ENCODE measurements around the gene TIAM2. TPM values are rescaled to one million over a fixed set of nuclear protein-coding genes. Genes with fewer than 3 reads are reported as not detected.
A peak's percentile ranks its signal among the peaks of the same experiment; 100 is the strongest.

The TIAM2 gene
- total RNA-seq, 2 experiments from 2014 or later = 4.9 to 5.6 TPM

DNA sequence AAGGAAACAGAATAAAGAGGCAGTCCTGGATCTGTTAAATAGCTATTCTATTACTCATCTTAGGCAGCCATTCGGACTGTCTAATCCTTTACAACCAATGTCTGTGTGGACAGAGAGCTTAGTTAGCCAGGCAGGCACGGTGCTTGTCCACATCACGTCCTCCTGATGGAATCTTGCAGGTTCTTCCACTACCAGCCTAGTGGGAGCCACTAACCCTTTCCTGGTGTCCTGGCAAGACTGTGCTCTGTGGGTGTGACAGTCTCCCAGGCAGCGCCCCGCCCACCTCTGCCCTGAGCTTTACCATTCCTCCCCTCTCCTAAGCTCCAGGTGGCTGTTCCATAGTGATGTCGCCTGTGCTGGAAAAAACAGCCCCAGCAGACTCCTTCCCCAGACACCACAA is 190.4 kb downstream of the TIAM2 start:
- no peak for DNase-seq
- H3K27me3 Mint-ChIP-seq = no peaks in the 10 kb centered on the region
- peaks cover 34% of the 10 kb centered on the region for H3K4me1 Mint-ChIP-seq
- ChIA-PET POLR2A (interaction anchor here (0.6 kb wide), 1 partner anchor 523 kb away, joined by 3 read pairs; no protein-coding TSS in a partner anchor), CTCF (interaction anchor here (0.6 to 1.7 kb wide), 2 partner anchors 8 to 24 kb away, joined by 3 to 6 read pairs; no protein-coding TSS in a partner anchor)
- H3K9me3 Mint-ChIP-seq = no peaks in the 10 kb centered on the region
- H3K36me3 Mint-ChIP-seq (ENCODE audit: low read depth) = no peaks in the 10 kb centered on the region
- no peak overlapping the region for H3K27ac Mint-ChIP-seq
- no peak overlapping the region for H3K4me3 Mint-ChIP-seq

DNA sequence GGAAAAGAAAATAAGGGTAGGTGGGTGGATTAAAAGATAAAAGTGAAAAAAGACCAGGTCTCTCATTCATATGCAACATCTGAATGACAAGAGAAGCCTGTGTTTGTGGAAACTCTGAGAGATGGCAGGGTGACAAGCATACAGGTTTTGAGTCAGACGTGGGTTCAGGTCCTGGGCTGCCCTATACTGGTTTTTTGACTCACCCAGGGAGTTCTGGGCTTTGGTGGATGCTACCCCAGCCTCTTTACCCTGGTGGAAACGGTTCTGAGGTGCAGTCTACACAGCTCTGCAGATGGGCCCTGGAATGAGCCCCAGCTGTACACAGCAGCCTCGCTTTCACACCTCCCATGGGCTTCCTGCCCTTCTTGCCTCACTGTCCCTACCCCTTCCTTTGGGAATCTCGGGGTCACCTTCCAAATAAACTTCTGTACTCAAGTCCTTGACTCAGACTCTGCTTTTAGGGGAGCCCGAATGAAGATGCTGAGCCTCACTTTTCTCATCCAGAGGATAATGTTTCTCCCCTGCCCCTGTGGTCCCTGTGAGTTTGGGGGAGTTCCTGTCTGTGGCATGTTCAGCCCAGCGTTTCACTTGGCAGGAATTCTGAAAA is 191.0 kb downstream of the TIAM2 start:
- H3K4me1 Mint-ChIP-seq = peaks cover 35% of the 10 kb centered on the region
- H3K36me3 Mint-ChIP-seq (ENCODE audit: low read depth) = no peaks in the 10 kb centered on the region
- H3K4me3 Mint-ChIP-seq = no peak overlapping the region
- ChIA-PET CTCF (interaction anchor here (1.7 kb wide), 1 partner anchor 9 kb away, joined by 6 read pairs; no protein-coding TSS in a partner anchor), POLR2A (no interaction called here)
- peak overlapping the region; percentile 16 for H3K27ac Mint-ChIP-seq
- no peaks in the 10 kb centered on the region for H3K9me3 Mint-ChIP-seq
- H3K27me3 Mint-ChIP-seq = no peaks in the 10 kb centered on the region
- peak; percentile 11 for DNase-seq

DNA sequence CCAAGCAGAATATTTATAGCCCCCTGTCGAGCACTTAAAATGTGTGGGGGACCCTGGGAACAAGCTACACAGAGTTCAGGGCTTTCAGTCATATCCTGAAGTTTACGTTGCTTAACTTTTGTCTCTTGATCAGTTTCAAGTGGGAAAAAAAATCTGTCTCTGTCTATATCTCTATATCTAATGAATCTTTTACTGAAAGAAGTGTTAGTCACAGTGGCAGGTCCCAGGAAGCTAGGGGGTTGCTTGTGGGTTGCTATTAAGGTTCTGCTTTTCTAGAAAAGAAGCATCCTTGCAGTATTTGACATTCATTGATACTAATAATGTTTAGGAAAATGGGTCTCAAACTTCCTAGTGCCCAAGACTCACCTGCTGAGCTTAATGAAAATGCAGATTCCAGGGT is 192.0 kb downstream of the TIAM2 start:
- CTCF ChIA-PET = interaction anchor here (1.1 kb wide), 1 partner anchor 1609 kb away, joined by 4 read pairs; no protein-coding TSS in a partner anchor
- no peaks in the 10 kb centered on the region for H3K9me3 Mint-ChIP-seq
- POLR2A ChIA-PET = no interaction called here

DNA sequence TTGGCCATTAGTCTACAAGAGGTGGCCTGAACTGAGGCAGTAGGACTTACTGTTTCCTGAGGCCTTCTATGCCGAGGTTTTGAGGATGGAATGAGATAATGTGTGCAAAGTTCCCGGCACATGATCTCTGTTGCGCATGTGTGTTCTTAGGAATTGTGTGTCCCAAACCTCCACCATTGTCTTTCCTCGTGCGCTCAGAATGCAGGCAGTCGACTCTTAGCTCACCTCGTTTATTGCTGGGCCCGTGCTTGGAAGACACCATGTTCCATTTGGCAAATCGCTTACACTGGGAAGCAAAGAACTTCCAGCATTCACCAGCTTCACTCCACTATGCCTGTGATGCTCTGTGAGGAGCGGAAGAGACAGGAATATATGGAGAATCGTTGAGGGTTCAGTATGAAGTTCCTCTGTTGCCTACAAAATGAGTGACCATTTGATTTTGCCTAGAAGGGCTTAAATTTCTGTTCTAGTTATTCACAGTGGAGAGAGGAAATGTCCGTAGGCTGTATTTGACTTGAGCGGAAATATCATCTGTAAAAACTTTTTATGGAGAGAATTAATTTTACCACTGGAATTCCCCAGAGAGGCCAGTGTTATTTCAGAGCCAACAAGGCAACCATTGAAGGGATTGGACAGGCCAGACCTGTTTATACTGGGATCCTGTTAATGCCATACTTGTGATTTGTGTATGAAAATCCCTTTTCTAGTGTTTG is 193.0 kb downstream of the TIAM2 start:
- Mint-ChIP-seq H3K4me3 (no peak overlapping the region), H3K4me1 (peaks cover 35% of the 10 kb centered on the region), H3K36me3 (ENCODE audit: low read depth) (no peaks in the 10 kb centered on the region), H3K9me3 (no peaks in the 10 kb centered on the region), H3K27ac (no peak overlapping the region), H3K27me3 (no peaks in the 10 kb centered on the region)
- POLR2A ChIA-PET = no interaction called here
- no peak for DNase-seq
- CTCF ChIA-PET = interaction anchor here (0.6 to 1.1 kb wide), 4 partner anchors 14 to 1608 kb away, joined by 3 to 6 read pairs (median 4); no protein-coding TSS in a partner anchor

More for the DNA sequence above, 192.0 kb downstream of the TIAM2 start:
- Mint-ChIP-seq H3K27me3 (no peaks in the 10 kb centered on the region), H3K4me1 (peaks cover 35% of the 10 kb centered on the region), H3K27ac (no peak overlapping the region), H3K36me3 (ENCODE audit: low read depth) (no peaks in the 10 kb centered on the region), H3K4me3 (no peak overlapping the region)
- DNase-seq = no peak

DNA sequence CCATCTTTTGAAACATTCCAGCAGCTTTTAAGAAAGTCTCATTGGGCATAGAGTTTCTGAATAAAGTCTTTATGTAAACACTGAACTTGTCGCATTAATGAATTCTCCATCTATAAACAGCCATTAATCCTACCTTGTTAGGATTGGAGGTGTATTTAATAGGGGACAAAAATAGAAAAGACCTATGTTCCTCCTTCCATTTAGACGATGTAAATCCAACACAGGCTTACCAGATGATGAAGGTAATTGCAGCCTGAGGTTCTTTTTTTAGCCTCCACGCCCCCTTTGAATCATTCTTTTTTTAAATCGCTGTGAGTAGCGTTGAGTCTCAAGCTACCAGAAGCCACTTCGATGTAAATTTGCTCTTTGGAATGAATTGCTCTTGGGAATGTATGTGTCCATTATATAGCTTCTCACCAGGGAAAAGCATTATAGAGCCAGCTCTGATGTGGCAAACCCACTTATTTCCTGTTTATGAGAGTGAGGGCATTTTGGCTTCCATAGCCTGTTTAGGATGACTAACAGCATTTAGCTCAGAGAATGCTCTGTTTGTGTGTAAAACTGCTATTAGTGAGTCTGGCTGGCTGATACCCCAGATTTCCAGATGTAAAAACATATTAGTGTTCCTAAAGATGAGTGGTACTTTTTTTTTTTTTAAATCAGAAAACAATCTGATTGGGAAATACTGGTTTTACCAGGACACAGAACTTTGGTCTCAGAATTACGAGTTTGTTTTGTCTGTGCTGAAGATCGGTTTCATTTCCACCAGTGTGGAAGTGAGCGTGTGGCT is 193.8 kb downstream of the TIAM2 start:
- H3K9me3 Mint-ChIP-seq = no peaks in the 10 kb centered on the region
- no peaks in the 10 kb centered on the region for H3K27me3 Mint-ChIP-seq
- peaks cover 35% of the 10 kb centered on the region for H3K4me1 Mint-ChIP-seq
- H3K36me3 Mint-ChIP-seq (ENCODE audit: low read depth) = no peaks in the 10 kb centered on the region
- no peak for DNase-seq
- POLR2A ChIA-PET = no interaction called here
- no peak overlapping the region for H3K27ac Mint-ChIP-seq
- CTCF ChIA-PET = interaction anchor here (0.6 to 1.7 kb wide), 7 partner anchors 15 to 1579 kb away, joined by 3 to 7 read pairs (median 4); no protein-coding TSS in a partner anchor
- peak overlapping the region; percentile 20 for H3K4me3 Mint-ChIP-seq

DNA sequence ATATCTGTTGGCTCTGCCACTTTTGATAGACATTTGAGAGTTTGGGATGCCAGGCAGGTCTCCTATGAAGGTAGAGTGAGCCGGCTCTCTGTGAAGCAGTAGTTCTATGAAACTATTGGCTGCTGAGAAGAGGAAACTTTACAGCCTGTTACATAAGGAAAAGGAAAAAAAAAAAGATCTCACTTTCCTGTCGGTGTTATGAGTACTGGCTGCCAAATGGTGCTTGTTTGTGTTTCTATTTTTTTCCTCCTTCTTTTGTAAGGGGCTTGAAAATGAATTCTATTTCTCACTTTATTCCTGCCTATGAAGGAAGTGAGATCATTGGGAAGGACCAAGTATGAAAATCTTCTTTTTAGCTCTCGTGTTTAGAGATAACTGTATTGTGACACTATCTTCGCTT is 195.6 kb downstream of the TIAM2 start:
- no peak overlapping the region for H3K27ac Mint-ChIP-seq
- CTCF ChIA-PET = interaction anchor here (1.0 to 1.7 kb wide), 4 partner anchors 15 to 251 kb away, joined by 3 to 4 read pairs (median 3); no protein-coding TSS in a partner anchor

DNA sequence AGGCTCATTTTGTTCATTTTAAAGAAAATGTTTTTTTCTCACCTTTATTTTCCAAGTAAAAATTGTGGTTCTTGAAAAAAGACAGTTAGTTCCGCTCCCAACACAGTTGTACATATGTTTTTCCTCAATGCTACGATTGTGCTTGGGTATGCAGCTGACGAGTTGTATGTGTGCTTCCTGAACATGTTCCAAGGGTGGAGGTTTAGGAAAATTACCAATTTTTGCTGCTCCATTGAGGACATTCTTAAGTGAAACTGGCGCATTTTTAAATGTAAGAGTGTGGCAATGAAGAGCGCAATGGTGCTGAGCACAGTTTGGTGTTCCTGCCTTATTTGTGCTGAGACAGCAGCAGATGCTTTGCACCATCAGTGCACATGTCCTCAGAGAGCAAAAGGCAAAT is 198.4 kb downstream of the TIAM2 start:
- CTCF ChIA-PET = no interaction called here

More for the DNA sequence above, 195.6 kb downstream of the TIAM2 start:
- Mint-ChIP-seq H3K4me3 (no peak overlapping the region), H3K36me3 (ENCODE audit: low read depth) (no peaks in the 10 kb centered on the region), H3K4me1 (peaks cover 34% of the 10 kb centered on the region), H3K9me3 (no peaks in the 10 kb centered on the region), H3K27me3 (no peaks in the 10 kb centered on the region)
- no peak for DNase-seq
- POLR2A ChIA-PET = no interaction called here

DNA sequence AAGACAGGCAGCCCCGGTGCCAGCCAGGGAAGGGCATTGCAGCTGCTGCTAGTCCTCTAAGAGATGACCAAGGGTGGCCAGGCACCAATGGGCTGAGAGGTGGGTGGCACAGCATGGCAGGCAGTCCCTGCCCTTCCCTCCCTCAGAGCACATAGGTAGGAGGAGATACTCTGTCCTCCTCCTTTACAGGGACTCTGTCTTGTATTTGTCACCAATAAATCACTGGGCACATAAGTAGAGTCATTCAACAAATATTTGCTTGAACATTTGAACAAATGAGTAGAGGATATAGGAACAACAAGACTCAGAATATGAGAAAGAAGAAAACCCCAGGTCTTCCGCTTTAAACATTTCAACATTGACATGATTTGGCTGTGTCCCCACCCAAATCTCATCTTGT is 199.3 kb downstream of the TIAM2 start:
- Mint-ChIP-seq H3K36me3 (ENCODE audit: low read depth) (peaks cover 1% of the 10 kb centered on the region), H3K27me3 (no peaks in the 10 kb centered on the region), H3K4me3 (no peak overlapping the region), H3K27ac (no peak overlapping the region), H3K9me3 (peaks cover 4% of the 10 kb centered on the region), H3K4me1 (peaks cover 7% of the 10 kb centered on the region)
- ChIA-PET POLR2A (no interaction called here), CTCF (no interaction called here)
- no peak for DNase-seq

More for the DNA sequence above, 198.4 kb downstream of the TIAM2 start:
- Mint-ChIP-seq H3K27me3 (no peaks in the 10 kb centered on the region), H3K4me3 (no peak overlapping the region), H3K9me3 (peaks cover 4% of the 10 kb centered on the region), H3K4me1 (peaks cover 16% of the 10 kb centered on the region), H3K36me3 (ENCODE audit: low read depth) (peaks cover 1% of the 10 kb centered on the region), H3K27ac (no peak overlapping the region)
- POLR2A ChIA-PET = no interaction called here
- DNase-seq = no peak

DNA sequence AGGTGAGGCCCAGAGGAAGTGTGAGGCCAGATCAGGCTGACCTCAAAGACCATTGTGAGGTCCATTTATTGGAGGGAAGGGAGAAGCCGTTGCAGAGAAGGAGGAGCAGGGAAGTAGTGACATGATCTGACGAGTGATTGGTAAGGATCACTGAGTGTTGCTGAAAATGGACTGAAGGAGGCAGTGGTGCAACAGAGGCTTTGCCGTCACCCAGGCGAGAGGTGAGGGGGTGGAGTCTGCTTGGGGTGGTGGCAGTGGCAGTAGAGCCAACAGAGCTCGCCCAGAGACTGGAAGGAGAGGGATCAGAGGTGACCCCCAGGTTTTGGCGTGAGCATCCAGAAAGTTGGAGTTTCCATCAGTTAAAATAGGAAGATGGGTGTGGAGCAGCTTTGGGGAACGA is 200.8 kb downstream of the TIAM2 start:
- no peaks in the 10 kb centered on the region for H3K27me3 Mint-ChIP-seq
- no peak overlapping the region for H3K27ac Mint-ChIP-seq
- CTCF ChIA-PET = no interaction called here
- H3K9me3 Mint-ChIP-seq = peaks cover 4% of the 10 kb centered on the region
- POLR2A ChIA-PET = no interaction called here
- H3K36me3 Mint-ChIP-seq (ENCODE audit: low read depth) = peaks cover 1% of the 10 kb centered on the region
- H3K4me1 Mint-ChIP-seq = no peaks in the 10 kb centered on the region
- no peak for DNase-seq
- H3K4me3 Mint-ChIP-seq = no peak overlapping the region

DNA sequence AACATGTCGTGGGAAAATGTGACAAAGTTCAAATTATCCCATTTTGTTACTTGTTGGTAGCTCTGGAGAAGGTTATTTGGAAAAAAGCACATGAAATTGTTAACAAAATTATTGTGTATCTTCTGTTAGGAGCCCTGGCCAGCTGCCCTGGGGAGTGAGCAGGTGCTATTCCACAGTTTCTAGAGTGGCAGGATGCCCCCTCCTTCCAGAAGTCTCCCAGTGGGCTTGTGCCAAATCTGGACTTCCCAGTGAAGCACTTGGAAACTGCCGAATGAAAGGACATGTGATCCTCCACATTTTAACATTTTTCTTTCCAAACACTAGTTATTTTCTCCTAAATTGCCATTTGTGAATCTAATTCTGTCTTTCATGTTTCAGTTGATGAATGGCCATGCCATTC is 201.8 kb downstream of the TIAM2 start:
- Mint-ChIP-seq H3K4me3 (no peak overlapping the region), H3K27me3 (no peaks in the 10 kb centered on the region), H3K4me1 (no peaks in the 10 kb centered on the region), H3K9me3 (peaks cover 4% of the 10 kb centered on the region), H3K27ac (no peak overlapping the region), H3K36me3 (ENCODE audit: low read depth) (peaks cover 1% of the 10 kb centered on the region)
- POLR2A ChIA-PET = no interaction called here
- no peak for DNase-seq
- CTCF ChIA-PET = interaction anchor here (0.7 kb wide), 1 partner anchor 33 kb away, joined by 3 read pairs; no protein-coding TSS in a partner anchor

DNA sequence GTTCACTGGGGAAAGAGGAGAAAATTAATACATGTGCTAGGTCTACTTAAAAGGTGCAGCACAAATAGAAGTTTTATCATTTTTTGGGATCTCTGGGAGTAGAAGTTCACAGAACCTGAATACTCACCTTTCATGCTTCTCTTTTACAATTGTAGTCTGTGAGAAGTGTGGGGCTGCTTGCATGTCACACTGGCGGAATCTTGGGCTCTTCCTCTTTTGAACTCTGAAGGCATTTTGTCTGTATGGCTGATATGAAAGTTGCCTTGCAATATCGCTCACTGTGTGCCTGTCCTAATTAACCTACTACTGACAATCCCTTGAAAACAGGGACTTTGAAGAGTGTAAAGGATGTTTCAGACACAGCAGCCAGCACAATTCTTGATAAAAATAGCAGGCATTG is 202.8 kb downstream of the TIAM2 start:
- Mint-ChIP-seq H3K27ac (no peak overlapping the region), H3K27me3 (no peaks in the 10 kb centered on the region), H3K9me3 (peaks cover 4% of the 10 kb centered on the region), H3K4me1 (no peaks in the 10 kb centered on the region), H3K4me3 (no peak overlapping the region), H3K36me3 (ENCODE audit: low read depth) (peaks cover 1% of the 10 kb centered on the region)
- ChIA-PET CTCF (no interaction called here), POLR2A (no interaction called here)
- DNase-seq = no peak

DNA sequence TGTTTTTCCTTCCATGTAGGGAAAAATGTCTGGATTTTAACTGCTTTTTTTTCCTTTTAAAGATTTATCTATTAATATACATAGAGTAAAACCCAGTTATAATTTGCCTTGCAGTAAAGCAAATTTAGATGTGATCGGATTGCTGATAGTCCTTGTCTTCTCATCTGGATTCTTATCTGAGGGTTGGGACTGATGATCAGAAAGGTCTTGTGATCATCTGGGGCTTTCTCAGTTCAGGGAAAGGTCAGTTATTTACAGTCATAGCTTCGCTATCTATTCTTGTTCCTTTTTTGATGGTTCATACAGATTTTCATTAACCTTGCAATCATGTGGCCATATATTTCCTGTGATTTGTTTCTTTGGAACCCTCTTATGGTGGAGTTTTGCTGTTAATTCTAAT is 204.9 kb downstream of the TIAM2 start:
- no peaks in the 10 kb centered on the region for H3K27me3 Mint-ChIP-seq
- peaks cover 4% of the 10 kb centered on the region for H3K9me3 Mint-ChIP-seq
- no peak for DNase-seq
- ChIA-PET CTCF (interaction anchor here (1.3 kb wide), 1 partner anchor 210 kb away, joined by 3 read pairs; no protein-coding TSS in a partner anchor), POLR2A (no interaction called here)
- H3K4me1 Mint-ChIP-seq = no peaks in the 10 kb centered on the region
- H3K4me3 Mint-ChIP-seq = no peak overlapping the region
- no peak overlapping the region for H3K27ac Mint-ChIP-seq
- H3K36me3 Mint-ChIP-seq (ENCODE audit: low read depth) = peaks cover 1% of the 10 kb centered on the region

Data from activated CD4-positive, alpha-beta T cell treated with anti-CD3 and anti-CD28 coated beads, Interleukin-2, amount 10 ng/mL, durations not matched to agents 7 days and 5 days (primary cell).